ENCODE data around the gene KLHL29.

DNA sequence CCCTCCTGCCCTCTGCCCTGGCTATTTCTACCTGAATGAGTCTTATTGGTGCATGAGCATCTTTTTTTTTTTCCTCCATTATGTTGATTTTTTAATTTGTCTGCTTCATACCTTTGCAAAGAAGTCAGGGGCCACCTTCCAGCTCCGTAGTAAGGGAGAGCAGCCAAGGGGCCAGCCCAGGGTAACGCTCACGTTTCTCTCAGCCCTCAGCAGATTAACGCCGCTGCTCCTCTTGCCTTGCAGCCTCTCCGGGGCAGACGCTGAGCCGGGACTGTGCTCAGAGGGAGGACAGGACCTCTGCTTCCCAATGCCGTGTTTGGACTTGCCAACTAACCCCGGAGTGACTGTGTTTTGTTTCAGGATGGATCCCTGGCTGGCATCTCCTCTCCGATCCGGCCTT, 300.2 kb downstream of the KLHL29 start:
- TF ChIP-seq, protein P1, sequence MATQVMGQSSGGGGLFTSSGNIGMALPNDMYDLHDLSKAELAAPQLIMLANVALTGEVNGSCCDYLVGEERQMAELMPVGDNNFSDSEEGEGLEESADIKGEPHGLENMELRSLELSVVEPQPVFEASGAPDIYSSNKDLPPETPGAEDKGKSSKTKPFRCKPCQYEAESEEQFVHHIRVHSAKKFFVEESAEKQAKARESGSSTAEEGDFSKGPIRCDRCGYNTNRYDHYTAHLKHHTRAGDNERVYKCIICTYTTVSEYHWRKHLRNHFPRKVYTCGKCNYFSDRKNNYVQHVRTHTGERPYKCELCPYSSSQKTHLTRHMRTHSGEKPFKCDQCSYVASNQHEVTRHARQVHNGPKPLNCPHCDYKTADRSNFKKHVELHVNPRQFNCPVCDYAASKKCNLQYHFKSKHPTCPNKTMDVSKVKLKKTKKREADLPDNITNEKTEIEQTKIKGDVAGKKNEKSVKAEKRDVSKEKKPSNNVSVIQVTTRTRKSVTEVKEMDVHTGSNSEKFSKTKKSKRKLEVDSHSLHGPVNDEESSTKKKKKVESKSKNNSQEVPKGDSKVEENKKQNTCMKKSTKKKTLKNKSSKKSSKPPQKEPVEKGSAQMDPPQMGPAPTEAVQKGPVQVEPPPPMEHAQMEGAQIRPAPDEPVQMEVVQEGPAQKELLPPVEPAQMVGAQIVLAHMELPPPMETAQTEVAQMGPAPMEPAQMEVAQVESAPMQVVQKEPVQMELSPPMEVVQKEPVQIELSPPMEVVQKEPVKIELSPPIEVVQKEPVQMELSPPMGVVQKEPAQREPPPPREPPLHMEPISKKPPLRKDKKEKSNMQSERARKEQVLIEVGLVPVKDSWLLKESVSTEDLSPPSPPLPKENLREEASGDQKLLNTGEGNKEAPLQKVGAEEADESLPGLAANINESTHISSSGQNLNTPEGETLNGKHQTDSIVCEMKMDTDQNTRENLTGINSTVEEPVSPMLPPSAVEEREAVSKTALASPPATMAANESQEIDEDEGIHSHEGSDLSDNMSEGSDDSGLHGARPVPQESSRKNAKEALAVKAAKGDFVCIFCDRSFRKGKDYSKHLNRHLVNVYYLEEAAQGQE (IDR thresholded peaks at IDR 0.05; ENCODE audit: insufficient read depth in 1 of 2, low read depth in 2 of 2, low read length in 1 of 2), result no peak
- TF ChIP-seq, protein P2, sequence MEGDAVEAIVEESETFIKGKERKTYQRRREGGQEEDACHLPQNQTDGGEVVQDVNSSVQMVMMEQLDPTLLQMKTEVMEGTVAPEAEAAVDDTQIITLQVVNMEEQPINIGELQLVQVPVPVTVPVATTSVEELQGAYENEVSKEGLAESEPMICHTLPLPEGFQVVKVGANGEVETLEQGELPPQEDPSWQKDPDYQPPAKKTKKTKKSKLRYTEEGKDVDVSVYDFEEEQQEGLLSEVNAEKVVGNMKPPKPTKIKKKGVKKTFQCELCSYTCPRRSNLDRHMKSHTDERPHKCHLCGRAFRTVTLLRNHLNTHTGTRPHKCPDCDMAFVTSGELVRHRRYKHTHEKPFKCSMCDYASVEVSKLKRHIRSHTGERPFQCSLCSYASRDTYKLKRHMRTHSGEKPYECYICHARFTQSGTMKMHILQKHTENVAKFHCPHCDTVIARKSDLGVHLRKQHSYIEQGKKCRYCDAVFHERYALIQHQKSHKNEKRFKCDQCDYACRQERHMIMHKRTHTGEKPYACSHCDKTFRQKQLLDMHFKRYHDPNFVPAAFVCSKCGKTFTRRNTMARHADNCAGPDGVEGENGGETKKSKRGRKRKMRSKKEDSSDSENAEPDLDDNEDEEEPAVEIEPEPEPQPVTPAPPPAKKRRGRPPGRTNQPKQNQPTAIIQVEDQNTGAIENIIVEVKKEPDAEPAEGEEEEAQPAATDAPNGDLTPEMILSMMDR (IDR thresholded peaks at IDR 0.05), result no peak
- TF ChIP-seq POLR2AphosphoS5 (IDR thresholded peaks at IDR 0.05; ENCODE audit: low read depth, low read length) (no peak), SIN3A (IDR thresholded peaks at IDR 0.05; ENCODE audit: borderline replicate concordance, insufficient read depth, low read depth, low read length) (no peak)

Data from Panc1 (cell line).